Tibial artery (tissue), 4 donors: ENCODE measurements around the gene PDE1C.

Experiments used
- DNase-seq, 2 donors: peaks; one replicate each; pipeline ENCODE4 v3.0.0-alpha.2; 2019
- H3K27ac ChIP-seq, 2 donors: fragments of 200-600 bp; sonication (generic) in 1 of 2; 1 replicate in 1 of 2; 2 replicates in 1 of 2; pipeline ENCODE4 v1.5.1; 2018 to 2019; ENCODE audit warnings: mild to moderate bottlenecking in 1 of 2
- H3K27me3 ChIP-seq, 2 donors: fragments of 200-600 bp; sonication (generic) in 1 of 2; one replicate each; pipeline versions ENCODE4 v1.5.1 to v1.6.0; 2016 to 2019
- H3K36me3 ChIP-seq, 3 donors: fragments of 200-600 bp; sonication (generic) in 2 of 3; one replicate each; pipeline ENCODE4 v1.5.1; 2016 to 2019; ENCODE audit warnings: mild to moderate bottlenecking in 2 of 3
- H3K4me1 ChIP-seq, 4 donors: fragments of 200-600 bp; sonication (generic) in 2 of 4; 1 replicate in 3 of 4; 2 replicates in 1 of 4; pipeline ENCODE4 v1.5.1; 2016 to 2019
- H3K4me3 ChIP-seq, 2 donors: fragments of 200-600 bp; sonication (generic) in 1 of 2; 1 replicate in 1 of 2; 2 replicates in 1 of 2; pipeline ENCODE4 v1.5.1; 2018 to 2019; ENCODE audit warnings: mild to moderate bottlenecking in 2 of 2
- H3K9me3 ChIP-seq, 3 donors: fragments of 200-600 bp; sonication (generic) in 1 of 3; one replicate each; pipeline ENCODE4 v1.5.1; 2016 to 2019
- CTCF ChIP-seq, 2 experiments: fragments of 200-600 bp in 1 of 2; fragments of 450-650 bp in 1 of 2; IDR thresholded peaks; one replicate each; pipeline ENCODE4 v1.5.1; 2017 to 2019; ENCODE audit warnings: antibody characterized with exemption in 2 of 2, mild to moderate bottlenecking in 1 of 2, moderate library complexity in 1 of 2
- intact Hi-C: fragments of 100-400 bp; cut with DNase I; formaldehyde crosslinking; loops from one replicate; pipeline ENCODE4 v1.15.0; 2023; ENCODE audit warnings: low total_unique reads

PDE1C gene

GRCh38 chr7:31937982-31938381, 132.2 kb downstream of the PDE1C start:
- H3K27ac ChIP-seq: no peak overlapping the region
- H3K4me3 ChIP-seq: no peak overlapping the region
- H3K36me3 ChIP-seq: no peaks in the 10 kb centered on the region
- no peak for DNase-seq
- intact Hi-C loops: no loop called here
- no peak for TF ChIP-seq CTCF (IDR thresholded peaks at IDR 0.05)
- peaks cover 0 to 17% (median 7%) of the 10 kb centered on the region in 4 donors for H3K4me1 ChIP-seq
- H3K27me3 ChIP-seq: no peaks in the 10 kb centered on the region
- no peaks in the 10 kb centered on the region for H3K9me3 ChIP-seq

GRCh38 chr7:31935124-31936054, 134.8 kb downstream of the PDE1C start:
- no peak overlapping the region for H3K4me3 ChIP-seq
- H3K9me3 ChIP-seq: no peaks in the 10 kb centered on the region
- intact Hi-C loops: no loop called here
- H3K36me3 ChIP-seq: no peaks in the 10 kb centered on the region
- TF ChIP-seq CTCF (IDR thresholded peaks at IDR 0.05): no peak
- DNase-seq: no peak
- H3K4me1 ChIP-seq: peaks cover 0 to 17% (median 7%) of the 10 kb centered on the region in 4 donors
- H3K27ac ChIP-seq: no peak overlapping the region
- no peaks in the 10 kb centered on the region for H3K27me3 ChIP-seq

DNA sequence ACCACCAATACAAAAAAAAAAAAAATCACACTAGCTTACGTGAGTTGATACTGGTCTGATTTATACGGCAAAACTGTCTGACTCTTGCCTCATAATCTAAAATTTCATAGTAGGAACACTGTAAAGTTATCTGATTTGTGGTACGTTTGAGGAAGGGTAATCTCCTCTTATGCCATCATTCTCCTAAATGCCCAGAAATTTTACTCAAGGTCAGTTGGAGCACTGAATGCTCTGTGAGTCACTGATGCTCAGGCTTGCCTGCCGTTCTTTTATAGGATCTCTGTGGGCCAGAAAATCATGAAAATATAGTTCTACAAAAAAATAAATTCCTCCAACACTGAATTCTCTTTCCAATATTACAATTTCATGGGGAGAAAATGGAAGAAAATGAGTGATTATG, 135.7 kb downstream of the PDE1C start:
- DNase-seq: no peak
- Histone ChIP-seq H3K4me3 (no peak overlapping the region), H3K9me3 (no peaks in the 10 kb centered on the region), H3K36me3 (no peaks in the 10 kb centered on the region), H3K27ac (no peak overlapping the region), H3K27me3 (no peaks in the 10 kb centered on the region), H3K4me1 (peaks cover 0 to 17% (median 7%) of the 10 kb centered on the region in 4 donors)
- intact Hi-C loops: no loop called here
- TF ChIP-seq CTCF (IDR thresholded peaks at IDR 0.05): no peak

- no peak for DNase-seq
- H3K9me3 ChIP-seq: no peaks in the 10 kb centered on the region
- H3K27me3 ChIP-seq: no peaks in the 10 kb centered on the region
- H3K27ac ChIP-seq: no peak overlapping the region
- intact Hi-C loops: no loop called here
- H3K4me3 ChIP-seq: no peak overlapping the region
- no peak for TF ChIP-seq CTCF (IDR thresholded peaks at IDR 0.05)
- no peaks in the 10 kb centered on the region for H3K36me3 ChIP-seq
- peaks cover 0 to 17% (median 7%) of the 10 kb centered on the region in 4 donors for H3K4me1 ChIP-seq
Observed at GRCh38 chr7:31933481-31933880, 136.7 kb downstream of the PDE1C start.

- no peaks in the 10 kb centered on the region for H3K9me3 ChIP-seq
- H3K27me3 ChIP-seq: no peaks in the 10 kb centered on the region
- H3K4me1 ChIP-seq: no peaks in the 10 kb centered on the region
- TF ChIP-seq CTCF (IDR thresholded peaks at IDR 0.05): no peak
- H3K36me3 ChIP-seq: no peaks in the 10 kb centered on the region
- H3K27ac ChIP-seq: no peak overlapping the region
- no peak for DNase-seq
- intact Hi-C loops: no loop called here
- H3K4me3 ChIP-seq: no peak overlapping the region
Observed at GRCh38 chr7:31926991-31927584, 143.1 kb downstream of the PDE1C start.
